ENCODE data around the gene PLPPR5.

The PLPPR5 gene

GRCh38 chr1:98975113-98975512, 29.5 kb downstream of the PLPPR5 start:
- DNase-seq (ENCODE audit: low read depth): no peak
- TF ChIP-seq CTCF (IDR thresholded peaks at IDR 0.05; ENCODE audit: insufficient read depth, low read depth, low read length, missing control alignments): no peak
- H3K4me3 ChIP-seq (ENCODE audit: low read depth, low read length): no peak overlapping the region

- no peak overlapping the region for H3K4me3 ChIP-seq (ENCODE audit: low read depth, low read length)
- no peak for TF ChIP-seq CTCF (IDR thresholded peaks at IDR 0.05; ENCODE audit: insufficient read depth, low read depth, low read length, missing control alignments)
- DNase-seq (ENCODE audit: low read depth): no peak
These were observed 34.7 kb downstream of the PLPPR5 start for GRCh38 chr1:98969798-98970490.

DNA sequence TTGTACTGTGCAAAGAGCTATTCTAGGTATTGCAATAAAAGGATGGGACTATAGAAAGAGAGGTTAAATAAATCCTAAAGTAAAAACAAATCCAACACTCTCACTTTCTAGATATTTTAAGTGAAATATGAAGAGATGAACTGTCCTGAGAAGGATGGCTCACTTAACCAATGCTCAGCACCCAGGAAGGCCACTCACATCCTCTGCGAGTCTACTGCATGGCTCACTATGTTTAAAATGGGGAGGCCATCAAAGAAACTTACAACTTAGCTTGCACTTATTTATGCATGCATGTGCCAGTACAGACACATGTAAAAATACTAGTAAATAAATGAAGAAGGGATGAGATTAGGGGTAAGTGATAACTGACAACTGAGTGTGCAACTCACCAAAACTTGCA, 37.5 kb downstream of the PLPPR5 start:
- DNase-seq (ENCODE audit: low read depth): no peak
- H3K4me3 ChIP-seq (ENCODE audit: low read depth, low read length): no peak overlapping the region
- TF ChIP-seq CTCF (IDR thresholded peaks at IDR 0.05; ENCODE audit: insufficient read depth, low read depth, low read length, missing control alignments): no peak

DNA sequence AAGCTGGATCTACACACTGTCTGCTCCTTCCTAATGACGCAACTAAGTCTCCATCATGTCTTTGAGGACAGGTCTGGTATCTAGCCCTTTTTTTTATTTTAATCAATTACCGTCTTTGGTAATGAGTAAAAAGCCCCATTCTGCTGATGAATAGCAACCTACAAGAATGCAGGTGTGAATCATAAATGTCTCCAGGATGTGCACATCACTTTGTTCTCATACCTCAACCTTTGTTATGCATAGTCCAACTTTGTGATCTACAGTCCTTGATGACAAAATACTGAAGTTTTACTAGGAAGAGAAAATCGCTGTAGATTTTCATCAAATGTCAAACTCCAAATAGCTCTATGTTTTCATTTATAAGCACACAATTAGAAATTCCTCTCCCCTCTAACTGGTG, 39.3 kb downstream of the PLPPR5 start:
- no peak for DNase-seq (ENCODE audit: low read depth)
- no peak overlapping the region for H3K4me3 ChIP-seq (ENCODE audit: low read depth, low read length)
- no peak for TF ChIP-seq CTCF (IDR thresholded peaks at IDR 0.05; ENCODE audit: insufficient read depth, low read depth, low read length, missing control alignments)

DNA sequence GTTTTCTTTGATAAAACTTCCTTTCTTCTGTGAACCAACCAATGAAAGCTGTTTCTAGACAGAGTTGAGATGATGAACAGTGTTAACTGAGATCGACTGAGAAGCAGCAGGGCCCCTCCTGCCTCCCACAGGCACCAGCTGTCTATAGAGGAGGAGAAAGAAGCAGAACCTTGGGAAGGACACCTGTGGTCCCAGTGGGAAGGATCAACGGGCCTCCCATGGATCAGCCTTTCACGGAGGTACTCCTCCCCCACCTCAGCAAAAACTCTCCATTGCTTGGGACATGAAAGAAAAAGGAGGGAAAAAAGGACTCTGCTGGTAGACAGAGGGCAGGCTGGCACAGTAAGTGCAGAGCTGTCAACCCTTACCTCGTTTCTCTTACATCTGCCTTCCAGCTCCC, 40.5 kb downstream of the PLPPR5 start:
- H3K4me3 ChIP-seq (ENCODE audit: low read depth, low read length): no peak overlapping the region

GRCh38 chr1:98963064-98963758, 41.5 kb downstream of the PLPPR5 start:
- no peak overlapping the region for H3K4me3 ChIP-seq (ENCODE audit: low read depth, low read length)
- no peak for DNase-seq (ENCODE audit: low read depth)

More for the DNA sequence above, 40.5 kb downstream of the PLPPR5 start:
- DNase-seq (ENCODE audit: low read depth): no peak
- no peak for TF ChIP-seq CTCF (IDR thresholded peaks at IDR 0.05; ENCODE audit: insufficient read depth, low read depth, low read length, missing control alignments)

More at GRCh38 chr1:98963064-98963758, 41.5 kb downstream of the PLPPR5 start:
- TF ChIP-seq CTCF (IDR thresholded peaks at IDR 0.05; ENCODE audit: insufficient read depth, low read depth, low read length, missing control alignments): no peak
